Breast epithelium (tissue), 3 donors: Measurements from ENCODE around the gene PDGFC.

Experiments used
- CTCF ChIP-seq, 3 donors: fragments of 450-650 bp; IDR thresholded peaks; one replicate each; pipeline ENCODE4 v1.5.1; 2016 to 2017; ENCODE audit warnings: antibody characterized with exemption in 3 of 3, mild to moderate bottlenecking in 3 of 3, moderate library complexity in 3 of 3
- POLR2A ChIP-seq: fragments of 450-650 bp; IDR thresholded peaks from one replicate; pipeline ENCODE4 v1.6.1; 2016; ENCODE audit warnings: antibody characterized with exemption, mild to moderate bottlenecking, moderate library complexity
- POLR2AphosphoS5 ChIP-seq, 3 donors: sonication (generic); formaldehyde crosslinking; IDR thresholded peaks; one replicate each; pipeline ENCODE4 v1.6.1; 2017; ENCODE audit warnings: antibody characterized with exemption in 3 of 3

- TF ChIP-seq POLR2AphosphoS5 (IDR thresholded peaks at IDR 0.05) (no peak), CTCF (IDR thresholded peaks at IDR 0.05) (no peak), POLR2A (no peak)
Observed at GRCh38 chr4:156870131-156870530, 101.5 kb downstream of the PDGFC start.
